HG02852 (cell line): Measurements from ENCODE around the gene MFSD6.
"Not testable (repeated sequence)": the region's sequence is repeated elsewhere in the genome, so short reads cannot be mapped to it uniquely, and the experiment has no call there.

Experiments used
- ATAC-seq: cut with Tn5 transposase; IDR thresholded peaks from one replicate; pipeline ENCODE4 v1.9.1; 2021; ENCODE audit warnings: mild to moderate bottlenecking, moderate library complexity; ENCODE audit not compliant: unreplicated experiment

Gene MFSD6

GRCh38 chr2:190460487-190460886 is 52.3 kb downstream of the MFSD6 start:
- no peak for ATAC-seq

GRCh38 chr2:190462181-190462580 is 54.0 kb downstream of the MFSD6 start:
- ATAC-seq = no peak

GRCh38 chr2:190462611-190463010 is 54.5 kb downstream of the MFSD6 start:
- no peak for ATAC-seq

- ATAC-seq = peak; percentile 48
Observed at GRCh38 chr2:190465060-190465459, 56.9 kb downstream of the MFSD6 start.

- ATAC-seq = no peak
Observed at GRCh38 chr2:190466819-190467446, 58.8 kb downstream of the MFSD6 start.

GRCh38 chr2:190467575-190468083 is 59.5 kb downstream of the MFSD6 start:
- peak; percentile 40 for ATAC-seq

GRCh38 chr2:190468354-190468753 is 60.2 kb downstream of the MFSD6 start:
- not testable (repeated sequence) for ATAC-seq

- peak; percentile 75 for ATAC-seq
Observed at GRCh38 chr2:190468814-190469569, 60.8 kb downstream of the MFSD6 start.

GRCh38 chr2:190469771-190470170 is 61.6 kb downstream of the MFSD6 start:
- no peak for ATAC-seq

- no peak for ATAC-seq
Observed at GRCh38 chr2:190470256-190470826, 62.2 kb downstream of the MFSD6 start.

GRCh38 chr2:190477661-190478454 is 69.7 kb downstream of the MFSD6 start:
- ATAC-seq = no peak

- ATAC-seq = no peak
Observed at GRCh38 chr2:190478572-190479195, 70.5 kb downstream of the MFSD6 start.

GRCh38 chr2:190481339-190481738 is 73.2 kb downstream of the MFSD6 start:
- no peak for ATAC-seq

GRCh38 chr2:190482451-190482850 is 74.3 kb downstream of the MFSD6 start:
- no peak for ATAC-seq

GRCh38 chr2:190486037-190486623 is 78.0 kb downstream of the MFSD6 start:
- ATAC-seq = no peak

GRCh38 chr2:190488516-190489233 is 80.5 kb downstream of the MFSD6 start:
- no peak for ATAC-seq

GRCh38 chr2:190489475-190489874 is 81.3 kb downstream of the MFSD6 start:
- no peak for ATAC-seq

- no peak for ATAC-seq
Observed at GRCh38 chr2:190490502-190490901, 82.3 kb downstream of the MFSD6 start.

GRCh38 chr2:190493095-190493494 is 84.9 kb downstream of the MFSD6 start:
- no peak for ATAC-seq
